Measurements from ENCODE around the gene NHSL2. TPM values are rescaled to one million over a fixed set of nuclear protein-coding genes. Genes with fewer than 3 reads are reported as not detected.

Gene NHSL2
- total RNA-seq, 1 donor from 2014 or later, result 12.7 TPM

GRCh38 chrX:72006461-72006860, 95.8 kb downstream of the NHSL2 start:
- Histone ChIP-seq H3K36me3 (no peaks in the 10 kb centered on the region), H3K4me3 (no peak overlapping the region), H3K27ac (no peak overlapping the region), H3K27me3 (ENCODE audit: low read depth) (no peaks in the 10 kb centered on the region), H3K9me3 (no peaks in the 10 kb centered on the region), H3K4me1 (no peaks in the 10 kb centered on the region)
- intact Hi-C loops (cut with DNase I), result no loop called here
- ATAC-seq (no peak), DNase-seq (no peak)
- TF ChIP-seq CTCF (IDR thresholded peaks at IDR 0.05), result no peak

GRCh38 chrX:72009731-72010130, 99.1 kb downstream of the NHSL2 start:
- Histone ChIP-seq H3K36me3 (no peaks in the 10 kb centered on the region), H3K4me1 (no peaks in the 10 kb centered on the region), H3K9me3 (no peaks in the 10 kb centered on the region), H3K4me3 (no peak overlapping the region), H3K27ac (no peak overlapping the region), H3K27me3 (ENCODE audit: low read depth) (no peaks in the 10 kb centered on the region)
- intact Hi-C loops (cut with DNase I), result no loop called here
- ATAC-seq, result no peak
- DNase-seq, result no peak
- no peak for TF ChIP-seq CTCF (IDR thresholded peaks at IDR 0.05)

GRCh38 chrX:72011734-72012133, 101.1 kb downstream of the NHSL2 start:
- TF ChIP-seq CTCF (IDR thresholded peaks at IDR 0.05), result no peak
- no peaks in the 10 kb centered on the region for H3K36me3 ChIP-seq
- DNase-seq (no peak), ATAC-seq (no peak)
- H3K4me1 ChIP-seq, result no peaks in the 10 kb centered on the region
- no peaks in the 10 kb centered on the region for H3K9me3 ChIP-seq
- H3K27ac ChIP-seq, result no peak overlapping the region
- no peak overlapping the region for H3K4me3 ChIP-seq
- no peaks in the 10 kb centered on the region for H3K27me3 ChIP-seq (ENCODE audit: low read depth)
- intact Hi-C loops (cut with DNase I), result no loop called here

GRCh38 chrX:72015383-72015782, 104.7 kb downstream of the NHSL2 start:
- no peak for ATAC-seq
- Histone ChIP-seq H3K27me3 (ENCODE audit: low read depth) (no peaks in the 10 kb centered on the region), H3K4me1 (no peaks in the 10 kb centered on the region), H3K27ac (no peak overlapping the region), H3K9me3 (no peaks in the 10 kb centered on the region), H3K36me3 (no peaks in the 10 kb centered on the region), H3K4me3 (no peak overlapping the region)
- intact Hi-C loops (cut with DNase I), result no loop called here
- no peak for DNase-seq
- TF ChIP-seq CTCF (IDR thresholded peaks at IDR 0.05), result no peak

- DNase-seq, result no peak
Observed at GRCh38 chrX:72016881-72017783, 106.5 kb downstream of the NHSL2 start.

More at GRCh38 chrX:72016881-72017783, 106.5 kb downstream of the NHSL2 start:
- ATAC-seq, result no peak
- H3K4me1 ChIP-seq, result no peaks in the 10 kb centered on the region
- intact Hi-C loops (cut with DNase I), result no loop called here
- no peak overlapping the region for H3K4me3 ChIP-seq
- no peaks in the 10 kb centered on the region for H3K27me3 ChIP-seq (ENCODE audit: low read depth)
- no peaks in the 10 kb centered on the region for H3K36me3 ChIP-seq
- no peak for TF ChIP-seq CTCF (IDR thresholded peaks at IDR 0.05)
- no peaks in the 10 kb centered on the region for H3K9me3 ChIP-seq
- no peak overlapping the region for H3K27ac ChIP-seq

Data from lower lobe of right lung (tissue), 2 donors.